GM06990 (cell line): ENCODE data around the gene ARID1B.

Experiments used
- DNase-seq: peaks from one replicate; pipeline ENCODE4 v3.0.0-alpha.2; 2011; ENCODE audit not compliant: insufficient read length; ENCODE audit errors: extremely low read depth
- H3K27me3 ChIP-seq: replicated peaks from 2 replicates; pipeline ENCODE4 v1.6.0; 2011; ENCODE audit warnings: low read length; ENCODE audit not compliant: control insufficient read depth, insufficient read depth
- H3K36me3 ChIP-seq: 2 replicates; pipeline ENCODE4 v1.5.1; 2011; ENCODE audit warnings: low read length; ENCODE audit not compliant: control insufficient read depth, insufficient read depth
- H3K4me3 ChIP-seq: replicated peaks from 2 replicates; pipeline ENCODE4 v1.5.1; 2011; ENCODE audit warnings: low read depth, mild to moderate bottlenecking, control low read depth, low read length
- TF ChIP-seq, protein P1 (sequence below): IDR thresholded peaks from 2 replicates; pipeline ENCODE4 v1.5.1; 2011; ENCODE audit warnings: low read length, control low read depth, mild to moderate bottlenecking, inconsistent platforms; ENCODE audit not compliant: insufficient read depth, poor library complexity, severe bottlenecking

The ARID1B gene

GRCh38 chr6:157089258-157089657 is 312.1 kb downstream of the ARID1B start:
- TF ChIP-seq, protein P1, sequence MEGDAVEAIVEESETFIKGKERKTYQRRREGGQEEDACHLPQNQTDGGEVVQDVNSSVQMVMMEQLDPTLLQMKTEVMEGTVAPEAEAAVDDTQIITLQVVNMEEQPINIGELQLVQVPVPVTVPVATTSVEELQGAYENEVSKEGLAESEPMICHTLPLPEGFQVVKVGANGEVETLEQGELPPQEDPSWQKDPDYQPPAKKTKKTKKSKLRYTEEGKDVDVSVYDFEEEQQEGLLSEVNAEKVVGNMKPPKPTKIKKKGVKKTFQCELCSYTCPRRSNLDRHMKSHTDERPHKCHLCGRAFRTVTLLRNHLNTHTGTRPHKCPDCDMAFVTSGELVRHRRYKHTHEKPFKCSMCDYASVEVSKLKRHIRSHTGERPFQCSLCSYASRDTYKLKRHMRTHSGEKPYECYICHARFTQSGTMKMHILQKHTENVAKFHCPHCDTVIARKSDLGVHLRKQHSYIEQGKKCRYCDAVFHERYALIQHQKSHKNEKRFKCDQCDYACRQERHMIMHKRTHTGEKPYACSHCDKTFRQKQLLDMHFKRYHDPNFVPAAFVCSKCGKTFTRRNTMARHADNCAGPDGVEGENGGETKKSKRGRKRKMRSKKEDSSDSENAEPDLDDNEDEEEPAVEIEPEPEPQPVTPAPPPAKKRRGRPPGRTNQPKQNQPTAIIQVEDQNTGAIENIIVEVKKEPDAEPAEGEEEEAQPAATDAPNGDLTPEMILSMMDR: no peak
- DNase-seq: no peak
- no peaks in the 10 kb centered on the region for H3K27me3 ChIP-seq
- peaks cover 12% of the 10 kb centered on the region for H3K36me3 ChIP-seq
- H3K4me3 ChIP-seq: no peak overlapping the region

- TF ChIP-seq, protein P1: no peak
- no peaks in the 10 kb centered on the region for H3K27me3 ChIP-seq
- no peak overlapping the region for H3K4me3 ChIP-seq
- H3K36me3 ChIP-seq: peaks cover 14% of the 10 kb centered on the region
- no peak for DNase-seq
Measured at GRCh38 chr6:157089851-157090250, 312.7 kb downstream of the ARID1B start.

DNA sequence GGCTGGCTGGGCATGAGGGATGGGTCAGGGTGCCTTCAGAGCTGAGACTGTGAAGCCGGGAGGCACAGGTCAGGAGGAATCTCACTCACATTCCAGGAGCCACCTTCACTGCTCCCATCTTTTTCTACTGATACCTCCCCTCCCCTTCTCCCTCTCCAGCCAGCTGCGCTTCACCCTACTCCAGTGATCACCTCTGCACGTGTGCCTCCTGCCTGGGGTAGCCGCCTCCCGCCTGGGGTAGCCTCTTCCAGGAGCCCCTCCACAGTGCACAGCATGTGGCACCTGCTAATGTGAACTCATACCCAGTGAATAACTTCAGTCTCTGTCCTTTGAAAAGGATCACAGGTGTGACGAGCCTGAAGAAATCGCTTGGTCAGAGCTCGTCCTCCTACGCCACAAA is 313.6 kb downstream of the ARID1B start:
- Histone ChIP-seq H3K27me3 (no peaks in the 10 kb centered on the region), H3K36me3 (peaks cover 13% of the 10 kb centered on the region), H3K4me3 (no peak overlapping the region)
- no peak for DNase-seq
- TF ChIP-seq, protein P1: no peak

DNA sequence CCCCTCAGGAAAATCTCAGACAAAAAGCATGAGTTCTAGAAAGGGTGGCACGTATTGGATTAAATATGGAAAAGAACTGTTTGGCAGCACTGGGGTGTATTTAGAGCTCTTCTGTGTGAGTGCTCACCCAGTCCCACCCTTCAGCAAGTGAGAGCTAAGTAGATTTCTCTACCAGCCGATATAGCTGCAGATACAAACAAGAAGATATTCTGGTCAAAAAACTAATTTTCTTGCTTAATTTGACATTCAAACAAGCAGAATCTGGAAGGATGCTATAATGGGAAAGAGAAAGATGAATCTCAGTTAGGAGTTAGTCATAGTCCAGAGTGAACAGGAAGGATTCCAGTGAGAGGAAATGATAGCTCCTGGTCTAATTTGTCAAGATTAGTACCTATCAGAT is 314.1 kb downstream of the ARID1B start:
- TF ChIP-seq, protein P1: no peak
- H3K27me3 ChIP-seq: no peaks in the 10 kb centered on the region
- no peak overlapping the region for H3K4me3 ChIP-seq
- H3K36me3 ChIP-seq: peaks cover 13% of the 10 kb centered on the region
- no peak for DNase-seq

- no peak for DNase-seq
- Histone ChIP-seq H3K36me3 (peaks cover 13% of the 10 kb centered on the region), H3K27me3 (no peaks in the 10 kb centered on the region), H3K4me3 (no peak overlapping the region)
- TF ChIP-seq, protein P1: no peak
Measured at GRCh38 chr6:157091856-157092460, 314.8 kb downstream of the ARID1B start.

DNA sequence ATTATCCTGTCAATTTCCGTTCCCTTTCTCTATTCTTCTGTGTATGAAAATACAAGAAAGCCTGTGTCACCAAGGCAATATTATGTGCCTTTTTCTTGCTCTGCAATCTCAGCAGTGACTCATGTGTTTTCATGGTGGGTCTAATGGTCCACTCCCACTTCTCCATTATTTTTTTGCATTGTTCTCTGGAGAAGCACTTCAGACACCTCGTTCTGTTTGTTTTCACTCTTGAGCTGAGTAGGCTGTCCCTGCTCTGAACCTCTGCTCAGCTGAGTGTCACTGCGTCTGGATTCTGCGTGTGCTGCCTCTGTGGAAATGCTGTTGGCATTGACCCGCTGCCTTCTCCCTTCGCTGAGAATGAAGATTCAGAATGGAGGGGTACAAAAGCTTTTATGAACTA is 315.6 kb downstream of the ARID1B start:
- H3K4me3 ChIP-seq: no peak overlapping the region
- TF ChIP-seq, protein P1: no peak
- H3K36me3 ChIP-seq: peaks cover 12% of the 10 kb centered on the region
- no peak for DNase-seq
- H3K27me3 ChIP-seq: no peaks in the 10 kb centered on the region
